Cerebellar cortex (tissue), 1 donor: Measurements from ENCODE around the gene ADCY5.

ENCODE experiments used
- DNase-seq: peaks from one replicate; pipeline ENCODE4 v3.0.0-alpha.2; 2015; ENCODE audit warnings: low spot score

Gene ADCY5

DNA sequence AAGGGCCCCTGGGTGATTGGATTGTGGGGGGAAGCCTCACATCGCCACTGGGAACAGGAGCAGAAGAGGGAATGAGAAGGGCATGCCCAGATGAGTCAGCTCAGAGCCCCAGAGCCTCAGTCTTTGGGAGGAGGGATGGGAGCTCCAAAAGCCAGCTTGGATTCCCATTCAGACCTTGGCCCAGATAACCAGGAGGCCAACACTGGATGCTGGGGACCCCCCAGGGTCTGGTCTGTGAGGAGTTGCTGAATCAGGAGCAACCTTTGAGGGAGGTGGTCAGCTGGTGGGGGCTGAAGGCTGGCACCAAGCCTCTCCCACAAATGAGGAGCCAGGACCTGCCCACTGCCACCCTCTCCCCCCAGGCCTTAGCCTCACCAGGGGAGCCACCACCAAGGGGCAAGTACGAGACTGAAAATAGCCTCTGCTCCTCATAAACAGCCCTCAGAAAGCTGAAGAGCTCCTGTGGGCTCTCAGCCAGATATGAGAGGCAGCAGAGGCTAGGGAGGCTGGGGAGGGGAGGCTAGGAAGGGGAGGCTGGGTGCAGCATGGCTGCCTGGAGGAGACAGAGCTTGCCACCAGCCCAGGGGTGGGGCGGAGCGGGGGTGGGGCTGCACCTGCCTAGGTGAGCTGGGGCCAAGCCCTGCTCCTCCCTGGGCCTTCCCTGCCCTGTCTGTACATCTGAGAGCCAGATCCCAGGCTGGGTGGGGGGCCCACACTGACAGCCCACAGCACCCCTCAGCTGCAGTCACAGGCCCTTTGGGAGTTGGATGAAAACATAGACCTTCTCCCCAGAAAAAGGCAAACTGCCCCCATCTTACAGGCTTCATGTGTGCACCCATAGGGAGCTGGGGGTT lies 147.3 kb downstream of the ADCY5 start:
- DNase-seq = no peak

- no peak for DNase-seq
These were observed 148.3 kb downstream of the ADCY5 start for GRCh38 chr3:123300583-123300982.

DNA sequence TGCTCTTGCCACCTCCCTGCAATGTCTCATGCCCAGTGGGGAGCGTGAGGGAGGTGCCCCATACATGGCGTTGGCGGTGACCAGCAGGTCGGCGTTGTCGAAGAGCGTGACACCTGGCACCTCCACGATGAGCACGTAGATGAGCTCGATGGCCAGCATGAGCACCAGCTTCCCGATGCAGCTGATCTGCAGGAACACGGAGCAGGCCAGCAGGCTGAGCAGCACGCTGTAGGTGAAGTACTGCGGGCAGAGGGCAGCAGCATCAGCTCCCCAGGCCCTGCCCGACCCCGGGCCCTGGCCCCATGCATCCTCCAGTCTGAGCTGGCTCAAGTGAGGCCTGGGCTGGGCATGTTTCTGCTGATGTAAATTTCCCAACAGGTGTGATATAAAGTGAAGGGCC lies 148.8 kb downstream of the ADCY5 start:
- DNase-seq = no peak

- DNase-seq = no peak
These were observed 149.3 kb downstream of the ADCY5 start for GRCh38 chr3:123299581-123299980.

- DNase-seq = no peak
These were observed 150.0 kb downstream of the ADCY5 start for GRCh38 chr3:123298903-123299302.

GRCh38 chr3:123297627-123297899 lies 151.3 kb downstream of the ADCY5 start:
- no peak for DNase-seq

GRCh38 chr3:123296836-123297626 lies 151.9 kb downstream of the ADCY5 start:
- no peak for DNase-seq

- DNase-seq = no peak
These were observed 152.6 kb downstream of the ADCY5 start for GRCh38 chr3:123296261-123296660.

DNA sequence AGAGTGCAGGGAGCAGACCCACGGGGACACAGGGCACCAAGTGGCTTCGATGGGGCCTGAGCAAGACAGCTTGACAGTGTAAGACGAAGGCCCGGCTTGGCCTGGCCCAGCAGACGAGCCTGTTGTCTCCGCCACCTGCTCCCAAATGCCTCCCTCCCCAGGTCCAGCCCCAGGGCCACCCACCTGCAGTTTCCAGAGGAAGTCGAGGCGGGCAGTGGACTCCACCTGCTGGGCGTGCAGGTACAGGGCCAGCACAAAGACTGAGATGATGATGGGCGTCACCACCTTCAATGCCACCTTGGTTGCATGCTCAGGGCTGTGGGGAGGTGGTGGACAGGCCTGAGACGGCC lies 153.0 kb downstream of the ADCY5 start:
- DNase-seq = no peak

GRCh38 chr3:123295171-123295900 lies 153.6 kb downstream of the ADCY5 start:
- DNase-seq = no peak

DNA sequence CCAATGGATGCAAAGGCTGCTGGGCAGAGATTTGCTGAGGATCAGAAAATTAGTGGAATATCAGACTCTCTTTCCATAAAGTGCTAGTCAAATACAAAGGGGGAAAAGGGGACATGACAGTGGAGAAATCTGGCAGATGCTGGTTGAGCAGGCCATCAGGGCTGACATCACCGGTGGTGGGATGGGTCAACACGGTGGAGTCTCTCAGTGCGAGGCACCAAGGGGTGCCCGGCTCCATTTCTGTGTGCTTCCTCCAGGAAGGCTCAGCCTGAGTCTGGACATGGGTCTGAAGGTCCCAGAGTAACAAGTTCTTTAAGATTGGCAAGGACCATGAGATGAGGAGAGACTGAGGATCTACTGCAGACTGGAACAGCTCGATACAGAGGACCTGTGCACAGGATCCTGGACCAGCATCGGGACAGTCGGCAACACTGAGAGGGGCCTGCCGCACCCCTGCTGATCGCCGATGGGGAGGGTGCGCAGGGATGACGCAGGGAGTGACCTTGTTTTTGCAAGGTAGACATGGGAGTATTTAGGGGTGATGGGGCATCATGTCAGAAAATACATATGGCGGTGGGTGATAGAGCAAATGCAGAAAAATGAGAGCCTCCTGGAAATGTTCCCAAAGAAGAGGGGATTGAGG lies 154.5 kb downstream of the ADCY5 start:
- DNase-seq = no peak

DNA sequence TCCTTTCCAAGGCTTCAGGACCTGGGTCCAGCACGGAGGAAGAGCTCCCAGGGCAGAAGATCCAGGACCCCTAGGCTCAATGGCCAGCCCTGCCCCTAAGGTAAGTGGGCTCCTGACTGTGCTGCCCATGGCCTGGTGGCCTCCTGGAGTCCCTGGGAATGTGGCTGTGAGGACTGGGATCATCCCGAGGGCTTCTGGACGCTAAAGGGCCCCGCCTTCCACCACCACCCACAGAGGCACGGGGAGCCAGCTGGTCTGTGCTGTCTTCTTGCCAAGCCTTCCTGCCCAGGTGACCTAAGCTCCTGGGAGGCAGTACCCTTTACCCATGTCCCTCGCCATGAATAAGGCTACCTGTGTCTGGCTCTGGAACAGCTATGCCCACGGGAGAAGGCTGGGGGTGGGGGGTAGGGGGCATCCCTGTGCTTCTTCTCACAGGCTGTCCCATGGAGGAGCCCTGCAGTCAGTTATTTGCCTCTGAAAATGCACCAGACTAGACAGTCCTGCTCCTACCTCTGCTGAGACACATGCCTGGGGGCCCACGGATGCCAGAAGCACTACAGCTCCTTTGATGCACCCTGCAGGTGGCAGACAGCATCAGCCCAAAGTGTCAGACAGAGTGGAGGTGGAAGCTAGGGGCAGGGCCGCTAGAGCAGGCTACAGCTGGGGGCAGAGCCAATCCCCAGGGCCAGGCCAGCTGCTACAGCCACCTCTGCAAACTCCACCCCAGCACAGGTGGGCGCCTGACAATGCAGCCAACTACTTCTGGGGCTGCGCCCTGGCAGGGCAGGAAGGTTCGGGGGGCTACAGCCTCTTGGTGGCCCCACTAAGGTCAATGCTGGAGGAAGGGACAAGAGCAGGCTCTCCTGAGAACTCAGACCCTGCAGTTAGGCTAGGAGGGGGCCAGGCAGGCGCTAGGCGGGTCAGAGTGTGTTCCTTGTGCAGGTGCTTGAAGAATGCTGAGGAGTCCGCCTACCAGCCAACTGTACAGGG lies 156.3 kb downstream of the ADCY5 start:
- no peak for DNase-seq

GRCh38 chr3:123291404-123291803 lies 157.5 kb downstream of the ADCY5 start:
- DNase-seq = no peak

DNA sequence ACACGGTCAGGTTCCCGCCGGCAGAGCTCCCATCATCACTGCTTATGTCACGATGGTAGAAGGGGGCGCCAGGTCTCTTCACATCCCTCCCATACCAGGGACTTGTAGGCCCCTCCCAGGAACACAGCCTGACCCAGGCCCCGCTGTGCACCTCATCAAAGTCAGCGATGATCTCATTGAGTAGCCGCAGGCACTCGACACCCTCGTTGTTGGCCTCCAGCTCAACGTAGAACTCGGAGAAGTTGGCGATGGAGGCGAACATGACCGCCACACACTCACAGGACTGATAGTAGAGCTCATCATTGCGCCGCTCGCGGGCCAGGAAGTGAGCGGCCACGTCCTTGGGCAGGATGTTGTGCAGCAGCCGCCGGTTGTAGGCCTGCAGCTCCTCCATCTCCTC lies 157.9 kb downstream of the ADCY5 start:
- DNase-seq = no peak

- DNase-seq = no peak
These were observed 158.6 kb downstream of the ADCY5 start for GRCh38 chr3:123290107-123290930.

DNA sequence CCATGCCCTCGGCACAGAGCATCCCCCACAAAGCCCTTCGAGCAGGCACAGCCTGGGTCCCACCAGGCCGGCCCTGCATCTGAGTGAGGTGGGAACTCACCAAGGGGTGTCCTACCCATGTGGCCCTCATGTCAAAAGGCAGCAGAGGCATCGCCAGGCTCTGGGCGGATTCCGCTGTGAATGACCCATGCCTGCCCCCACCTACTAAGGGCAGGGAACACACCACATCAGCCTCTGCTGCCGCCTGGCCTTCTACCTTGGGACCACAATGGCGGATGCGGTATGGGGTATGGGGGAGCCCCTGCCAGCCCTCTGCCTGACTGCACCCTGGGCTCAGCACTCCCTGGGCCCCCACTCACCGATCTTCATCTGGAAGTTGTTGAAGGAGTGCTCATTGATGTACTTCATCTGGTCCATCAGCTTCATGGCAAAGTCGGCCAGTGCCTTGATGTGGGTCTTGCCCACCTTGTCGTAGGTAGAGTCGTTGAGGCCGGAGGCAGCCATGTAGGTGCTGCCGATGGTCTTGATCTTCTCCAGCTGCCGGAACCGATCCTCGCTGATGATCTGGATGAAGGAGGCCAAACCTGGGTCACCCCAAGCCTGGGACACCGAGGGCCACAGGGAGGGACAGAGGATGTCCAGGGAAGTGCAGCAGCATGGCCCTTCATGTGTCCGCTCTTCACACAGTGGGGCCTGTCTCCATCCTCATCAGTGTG lies 159.3 kb downstream of the ADCY5 start:
- no peak for DNase-seq

DNA sequence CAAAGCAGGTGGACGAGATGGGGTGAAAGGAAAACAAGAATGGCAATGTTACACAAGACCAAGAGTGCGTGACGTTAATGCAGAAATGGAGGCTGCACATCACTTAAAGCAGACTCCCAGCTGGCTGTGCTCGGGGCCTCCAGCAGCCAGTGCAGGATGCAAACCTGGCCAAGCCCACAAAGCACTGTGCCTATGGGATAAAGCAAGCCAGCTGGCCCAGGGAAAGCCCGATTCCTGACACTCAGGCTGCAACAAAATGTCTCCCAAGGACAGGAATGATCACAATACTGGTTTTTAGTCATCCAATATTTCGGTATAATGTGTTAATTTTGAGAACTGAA lies 161.0 kb downstream of the ADCY5 start:
- DNase-seq = no peak

DNA sequence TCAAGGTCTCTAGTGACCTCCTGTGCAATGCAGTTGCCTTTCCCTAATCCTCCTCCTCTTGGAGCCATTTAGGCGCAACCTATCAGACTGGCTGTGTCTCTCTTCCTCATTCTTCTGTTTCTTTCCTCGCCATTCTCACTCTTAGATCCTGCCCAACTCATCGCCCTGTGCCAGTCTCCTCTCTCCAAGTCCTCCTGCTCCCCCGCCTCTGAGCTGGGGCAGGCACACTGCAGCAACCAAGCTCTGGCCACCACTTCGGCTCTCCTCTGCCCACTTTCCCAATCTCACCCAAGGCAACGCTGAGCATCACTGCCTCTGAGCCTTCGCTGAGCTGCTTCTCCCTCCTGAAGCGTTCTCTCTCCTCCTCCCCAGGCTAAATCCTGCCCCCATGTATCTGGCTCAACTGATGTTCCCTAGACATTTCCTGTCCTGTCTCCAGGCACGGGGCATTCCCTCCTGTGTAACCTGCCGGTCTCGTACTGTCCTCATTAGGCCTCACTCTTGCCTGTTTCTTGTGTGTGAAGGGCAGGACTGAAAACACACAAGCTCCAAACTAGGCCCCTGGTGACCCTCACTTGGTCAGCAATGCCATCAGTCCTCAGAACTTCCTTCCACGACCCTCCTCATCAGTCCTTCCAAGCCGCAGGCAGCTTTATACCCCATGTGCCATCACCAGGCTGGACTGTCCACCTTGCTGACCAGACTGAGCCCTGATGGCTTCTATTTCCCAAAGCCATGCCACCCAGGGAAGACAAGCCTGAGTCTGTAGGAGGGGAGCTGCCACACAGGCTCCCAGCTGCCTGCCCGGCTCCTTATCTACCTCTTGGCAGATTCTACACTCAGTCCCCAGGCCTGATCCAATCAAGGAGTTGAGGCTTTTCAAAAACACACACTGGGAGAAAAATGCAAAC lies 161.6 kb downstream of the ADCY5 start:
- DNase-seq = no peak
